Measurements from ENCODE around the gene PPFIA1.

GRCh38 chr11:70282012-70282411, 11.5 kb downstream of the PPFIA1 start:
- TF ChIP-seq CTCF (conservative IDR thresholded peaks at IDR 0.05) = no peak
- no peak for TF ChIP-seq EZH2 (IDR thresholded peaks at IDR 0.05; ENCODE audit: low read depth)
